NCI-H526 (cell line): ENCODE data around the gene FIZ1.

Source experiments
- DNase-seq, 2 experiments: peaks; one replicate each; lab custom pipeline; 2025; lab: John Stamatoyannopoulos, UW

The FIZ1 gene

GRCh38 chr19:55599468-55599841, at the start of gene FIZ1:
FIZ1 (minus strand) TSS chr19:55599517; CDS start chr19:55597865, 1,652 bp downstream.
- peak; percentile 99 for DNase-seq

- peak in 1 of 2 experiments; percentile 62 for DNase-seq
Measured at GRCh38 chr19:55648585-55649267, 49.4 kb upstream of the FIZ1 start.

GRCh38 chr19:55647732-55648584, 48.6 kb upstream of the FIZ1 start, which contains the start of gene CCDC106:
CCDC106 (plus strand) TSS chr19:55648212; CDS start chr19:55649047, 835 bp downstream.
- peak; percentile 51 to 93 for DNase-seq

GRCh38 chr19:55646889-55647731, 47.8 kb upstream of the FIZ1 start:
- peak in 1 of 2 experiments; percentile 53 for DNase-seq

GRCh38 chr19:55645512-55645881, 46.2 kb upstream of the FIZ1 start:
- no peak for DNase-seq

GRCh38 chr19:55644842-55645511, 45.7 kb upstream of the FIZ1 start:
- no peak for DNase-seq

- DNase-seq = no peak
Measured at GRCh38 chr19:55644191-55644833, 45.0 kb upstream of the FIZ1 start.

GRCh38 chr19:55643887-55644176, 44.5 kb upstream of the FIZ1 start:
- DNase-seq = no peak

- peak; percentile 67 to 90 for DNase-seq
Measured at GRCh38 chr19:55643003-55643886, 43.9 kb upstream of the FIZ1 start, which contains the start of gene ZNF581. ZNF581 (plus strand) TSS chr19:55643649; CDS start chr19:55644572, 923 bp downstream.

GRCh38 chr19:55642153-55643002, 43.1 kb upstream of the FIZ1 start:
- DNase-seq = peak in 1 of 2 experiments; percentile 50

GRCh38 chr19:55641426-55642152, 42.3 kb upstream of the FIZ1 start:
- peak; percentile 20 to 63 for DNase-seq

GRCh38 chr19:55640577-55641425, 41.5 kb upstream of the FIZ1 start, which contains the start of gene ZNF580:
ZNF580 (plus strand) TSS chr19:55641002; CDS start chr19:55642509, 1,507 bp downstream.
- peak; percentile 79 to 86 for DNase-seq

GRCh38 chr19:55640043-55640576, 40.8 kb upstream of the FIZ1 start:
- DNase-seq = peak; percentile 76 to 96

GRCh38 chr19:55638864-55639359, 39.6 kb upstream of the FIZ1 start:
- DNase-seq = peak; percentile 42 to 52

- no peak for DNase-seq
Measured at GRCh38 chr19:55637534-55637933, 38.2 kb upstream of the FIZ1 start.

- no peak for DNase-seq
Measured at GRCh38 chr19:55636723-55637122, 37.4 kb upstream of the FIZ1 start.
